MV-4-11 (cell line): ENCODE data around the gene SERGEF.

Experiments
- DNase-seq: peaks from one replicate; lab custom pipeline; 2025; lab: John Stamatoyannopoulos, UW

The SERGEF gene

GRCh38 chr11:17861036-17861755, 151.7 kb downstream of the SERGEF start:
- DNase-seq: no peak

- no peak for DNase-seq
These were observed 153.3 kb downstream of the SERGEF start for GRCh38 chr11:17859552-17859951.

- no peak for DNase-seq
These were observed 157.1 kb downstream of the SERGEF start for GRCh38 chr11:17855531-17856290.

- DNase-seq: no peak
These were observed 159.6 kb downstream of the SERGEF start for GRCh38 chr11:17853280-17853679.

- DNase-seq: no peak
These were observed 160.6 kb downstream of the SERGEF start for GRCh38 chr11:17852246-17852645.

GRCh38 chr11:17851697-17852096, 161.2 kb downstream of the SERGEF start:
- DNase-seq: no peak

- no peak for DNase-seq
These were observed 162.5 kb downstream of the SERGEF start for GRCh38 chr11:17850336-17850735.

GRCh38 chr11:17848715-17849114, 164.1 kb downstream of the SERGEF start:
- no peak for DNase-seq

GRCh38 chr11:17846852-17847453, 165.9 kb downstream of the SERGEF start:
- DNase-seq: no peak

- no peak for DNase-seq
These were observed 167.4 kb downstream of the SERGEF start for GRCh38 chr11:17845431-17845881.

- no peak for DNase-seq
These were observed 172.7 kb downstream of the SERGEF start for GRCh38 chr11:17840101-17840548.

GRCh38 chr11:17839450-17839849, 173.4 kb downstream of the SERGEF start:
- no peak for DNase-seq

- DNase-seq: no peak
These were observed 174.7 kb downstream of the SERGEF start for GRCh38 chr11:17838102-17838501.

GRCh38 chr11:17831883-17832282, 181.0 kb downstream of the SERGEF start:
- DNase-seq: peak; percentile 22

- DNase-seq: no peak
These were observed 181.6 kb downstream of the SERGEF start for GRCh38 chr11:17831228-17831627.

GRCh38 chr11:17828311-17828751, 184.5 kb downstream of the SERGEF start:
- DNase-seq: no peak

GRCh38 chr11:17827006-17827405, 185.8 kb downstream of the SERGEF start:
- no peak for DNase-seq

- DNase-seq: no peak
These were observed 190.5 kb downstream of the SERGEF start for GRCh38 chr11:17822401-17822781.

GRCh38 chr11:17821648-17822400, 191.0 kb downstream of the SERGEF start:
- DNase-seq: no peak

- no peak for DNase-seq
These were observed 196.5 kb downstream of the SERGEF start for GRCh38 chr11:17816232-17816931.

GRCh38 chr11:17814546-17814945, 198.3 kb downstream of the SERGEF start:
- DNase-seq: no peak
